ENCODE data around the gene CYB561D2. TPM values are rescaled to one million over a fixed set of nuclear protein-coding genes. Genes with fewer than 3 reads are reported as not detected.

The CYB561D2 gene
- total RNA-seq, 1 donor from 2014 or later: 2.2 TPM

GRCh38 chr3:50401978-50402595, 51.4 kb downstream of the CYB561D2 start:
- no peaks in the 10 kb centered on the region for H3F3A ChIP-seq (ENCODE audit: low read depth)
- H3K4me1 Mint-ChIP-seq: peaks cover 2% of the 10 kb centered on the region
- no peak overlapping the region for H3K27ac ChIP-seq
- DNase-seq (ENCODE audit: low spot score): no peak
- H4K20me1 ChIP-seq (ENCODE audit: low read depth): peaks cover 41% of the 10 kb centered on the region
- H3K4me3 Mint-ChIP-seq: no peak overlapping the region
- H3K9me3 Mint-ChIP-seq: no peaks in the 10 kb centered on the region
- H3K27me3 ChIP-seq: no peaks in the 10 kb centered on the region
- H3K36me3 Mint-ChIP-seq: no peaks in the 10 kb centered on the region
- H3K4me2 ChIP-seq: no peak overlapping the region
- H3K79me2 ChIP-seq (ENCODE audit: low read depth): no peaks in the 10 kb centered on the region
- no peaks in the 10 kb centered on the region for H3K9me3 ChIP-seq (ENCODE audit: low read depth)
- H3K4me1 ChIP-seq: peaks cover under 1% of the 10 kb centered on the region
- H3K36me3 ChIP-seq: no peaks in the 10 kb centered on the region
- no peak overlapping the region for H3K9ac ChIP-seq
- no peak overlapping the region for H2AFZ ChIP-seq (replicated peaks)
- TF ChIP-seq EZH2phosphoT487 (IDR thresholded peaks at IDR 0.05): no peak
- TF ChIP-seq EZH2 (IDR thresholded peaks at IDR 0.05): no peak
- TF ChIP-seq CTCF (IDR thresholded peaks at IDR 0.05): no peak
- no peak overlapping the region for H3K4me3 ChIP-seq
- H3K27me3 Mint-ChIP-seq (ENCODE audit: insufficient read depth, low read depth): peaks cover 15% of the 10 kb centered on the region
- no peak overlapping the region for H3K27ac Mint-ChIP-seq

Other genes starting within 250 kb of the CYB561D2 start
- gene SEMA3F, start 195.5 kb upstream of the CYB561D2 start, total RNA-seq (ENCODE audit: low replicate concordance): 14.5 and 42.5 TPM in 2 replicates
- gene GNAT1, start 159.3 kb upstream of the CYB561D2 start, total RNA-seq (ENCODE audit: low replicate concordance): 0.03 TPM in 1 of 2 replicates, not detected in the other
- gene SLC38A3, start 145.6 kb upstream of the CYB561D2 start, total RNA-seq (ENCODE audit: low replicate concordance): 0.17 and 0.77 TPM in 2 replicates
- 249 and 321 TPM in 2 replicates for gene GNAI2, start 114.7 kb upstream of the CYB561D2 start, total RNA-seq (ENCODE audit: low replicate concordance)
- 0.80 and 8.6 TPM in 2 replicates for gene SEMA3B, start 81.7 kb upstream of the CYB561D2 start, total RNA-seq (ENCODE audit: low replicate concordance)
- gene LSMEM2, start 71.8 kb upstream of the CYB561D2 start, total RNA-seq (ENCODE audit: low replicate concordance): 0.37 TPM in 1 of 2 replicates, not detected in the other
- 26.4 and 45.6 TPM in 2 replicates for gene IFRD2, start 58.4 kb upstream of the CYB561D2 start, total RNA-seq (ENCODE audit: low replicate concordance)
- 2.2 and 4.9 TPM in 2 replicates for gene HYAL3, start 51.5 kb upstream of the CYB561D2 start, total RNA-seq (ENCODE audit: low replicate concordance)
- 10.1 and 21.8 TPM in 2 replicates for gene NAA80, start 51.5 kb upstream of the CYB561D2 start, total RNA-seq (ENCODE audit: low replicate concordance)
- gene HYAL1, start 47.3 kb upstream of the CYB561D2 start, total RNA-seq (ENCODE audit: low replicate concordance): 1.6 and 3.0 TPM in 2 replicates
- gene HYAL2, start 28.1 kb upstream of the CYB561D2 start, total RNA-seq (ENCODE audit: low replicate concordance): 38.9 and 92.3 TPM in 2 replicates
- 14.9 and 36.1 TPM in 2 replicates for gene TUSC2, start 22.6 kb upstream of the CYB561D2 start, total RNA-seq (ENCODE audit: low replicate concordance)
- gene RASSF1, start 10.0 kb upstream of the CYB561D2 start, total RNA-seq (ENCODE audit: low replicate concordance): 13.7 and 19.5 TPM in 2 replicates
- 0.37 and 1.7 TPM in 2 replicates for gene ZMYND10, start 5.1 kb upstream of the CYB561D2 start, total RNA-seq (ENCODE audit: low replicate concordance)
- gene NPRL2, start 87 bp upstream of the CYB561D2 start, total RNA-seq (ENCODE audit: low replicate concordance): 15.5 and 35.7 TPM in 2 replicates
- gene TMEM115, start 8.7 kb downstream of the CYB561D2 start, total RNA-seq (ENCODE audit: low replicate concordance): 6.3 and 28.0 TPM in 2 replicates
- 4.3 and 9.5 TPM in 2 replicates for gene CACNA2D2, start 152.8 kb downstream of the CYB561D2 start, total RNA-seq (ENCODE audit: low replicate concordance)
- 8.5 and 15.6 TPM in 2 replicates for gene C3orf18, start 216.9 kb downstream of the CYB561D2 start, total RNA-seq (ENCODE audit: low replicate concordance)
- 9.3 and 20.8 TPM in 2 replicates for gene HEMK1, start 218.7 kb downstream of the CYB561D2 start, total RNA-seq (ENCODE audit: low replicate concordance)